ENCODE measurements around the gene DNAH9.

Gene DNAH9

GRCh38 chr17:11780621-11781020 is 182.4 kb downstream of the DNAH9 start:
- no peak for DNase-seq

DNA sequence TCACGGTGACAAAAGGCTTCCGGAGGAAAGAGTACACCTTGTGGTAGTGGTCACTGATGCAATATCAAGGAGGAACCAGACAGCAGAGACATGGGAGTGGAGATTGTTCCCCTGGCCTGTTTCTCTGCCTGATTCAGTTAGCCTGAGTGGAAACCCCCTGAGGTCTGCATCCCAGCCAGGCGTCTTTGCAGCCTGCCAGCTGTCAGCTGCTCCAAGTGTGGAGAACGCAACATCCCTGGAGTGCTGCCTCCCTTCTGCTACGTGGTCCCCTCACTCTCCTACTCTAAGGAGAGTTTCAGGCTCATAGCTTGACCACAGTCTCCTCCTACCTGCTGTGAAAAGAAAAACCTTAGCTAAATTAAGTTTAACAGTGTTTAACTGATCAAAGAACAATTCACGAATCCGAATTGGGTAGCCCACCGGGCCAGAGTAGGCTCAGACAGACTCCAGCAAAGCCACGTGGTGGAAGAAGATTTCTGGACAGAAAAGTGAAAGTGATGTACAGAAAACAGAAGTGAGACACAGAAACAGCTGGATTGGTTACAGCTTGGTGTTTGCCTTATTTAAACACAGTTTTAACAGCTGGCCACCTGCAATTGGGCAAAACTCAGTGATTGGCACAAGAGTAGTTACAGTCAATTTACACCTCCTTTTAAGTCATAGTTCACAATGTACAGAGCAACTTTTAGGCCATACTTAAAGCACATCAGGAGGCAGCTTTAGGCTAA is 188.6 kb downstream of the DNAH9 start:
- DNase-seq: no peak

DNA sequence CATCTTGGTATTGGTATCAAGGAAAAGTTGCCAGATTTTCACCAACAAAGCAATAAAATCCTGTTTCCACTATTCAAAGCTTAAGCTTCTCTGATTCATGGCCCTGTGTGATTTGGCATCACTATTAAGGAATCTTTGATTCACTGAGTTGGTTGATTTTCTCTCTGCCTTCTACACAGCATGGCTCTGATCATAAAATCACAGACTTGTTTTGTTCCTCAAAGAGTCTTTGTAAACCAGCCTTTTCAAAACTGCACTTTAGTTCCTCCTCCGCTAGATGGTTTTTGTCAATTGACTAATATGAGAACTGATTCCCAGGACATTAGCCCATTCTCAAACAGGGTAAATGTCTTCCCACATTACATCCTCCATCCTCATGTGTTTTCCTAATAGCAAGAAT is 197.6 kb downstream of the DNAH9 start:
- DNase-seq: no peak

GRCh38 chr17:11797803-11798202 is 199.5 kb downstream of the DNAH9 start:
- DNase-seq: no peak

GRCh38 chr17:11803231-11803969 is 205.1 kb downstream of the DNAH9 start:
- DNase-seq: no peak

DNA sequence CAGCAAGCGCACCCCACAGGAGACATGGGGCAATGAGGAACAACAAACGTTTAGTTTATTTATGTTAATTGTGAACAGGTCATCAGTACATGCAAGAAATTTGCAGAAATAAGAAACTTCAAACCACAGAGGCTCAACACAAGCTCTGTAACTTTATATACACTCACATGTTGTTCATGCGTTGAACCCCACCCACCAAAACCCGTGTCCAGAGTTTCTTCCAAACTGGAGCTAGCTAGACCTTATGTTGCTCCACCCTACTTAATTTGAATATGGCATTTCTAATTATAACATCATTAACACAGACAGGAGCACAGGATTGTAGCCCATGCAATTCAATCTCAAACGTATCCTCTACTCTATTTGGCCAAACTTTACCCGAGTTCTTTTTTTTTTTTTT is 206.9 kb downstream of the DNAH9 start:
- no peak for DNase-seq

DNA sequence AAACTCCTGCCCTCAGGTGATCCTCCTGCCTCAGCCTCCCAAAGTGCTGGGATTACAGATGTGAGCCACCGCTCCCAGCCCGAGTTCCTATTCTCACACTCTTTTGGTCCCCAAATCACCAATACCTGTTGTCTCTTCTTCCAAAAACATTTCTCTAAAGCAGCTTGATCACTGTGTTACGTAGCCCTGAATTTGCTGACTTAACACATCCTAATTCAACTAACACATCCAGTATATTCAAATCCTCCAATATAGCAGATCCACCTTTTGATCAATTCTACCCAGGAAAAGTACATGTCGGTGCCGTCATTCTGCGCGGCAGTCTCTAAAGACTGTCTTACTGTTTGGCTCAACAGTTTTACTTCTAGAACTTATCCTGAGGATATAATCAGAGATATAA is 207.7 kb downstream of the DNAH9 start:
- no peak for DNase-seq

DNA sequence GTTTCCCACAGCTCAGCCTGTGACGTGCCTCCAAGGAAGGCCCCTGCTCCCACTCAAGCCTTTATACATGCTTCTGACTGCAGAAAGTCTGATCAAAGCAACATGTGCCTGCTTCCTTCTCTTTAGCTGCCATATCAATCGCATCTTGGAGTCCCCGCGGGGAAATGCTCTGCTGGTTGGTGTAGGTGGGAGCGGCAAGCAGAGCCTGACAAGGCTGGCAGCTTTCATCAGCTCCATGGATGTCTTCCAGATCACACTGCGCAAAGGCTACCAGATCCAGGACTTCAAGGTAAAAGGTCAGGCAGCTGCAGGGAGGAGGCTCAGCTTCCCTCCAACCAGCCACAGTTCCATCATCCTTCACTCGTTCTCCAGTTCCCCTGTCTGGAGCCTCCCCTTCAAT is 209.3 kb downstream of the DNAH9 start:
- no peak for DNase-seq

DNA sequence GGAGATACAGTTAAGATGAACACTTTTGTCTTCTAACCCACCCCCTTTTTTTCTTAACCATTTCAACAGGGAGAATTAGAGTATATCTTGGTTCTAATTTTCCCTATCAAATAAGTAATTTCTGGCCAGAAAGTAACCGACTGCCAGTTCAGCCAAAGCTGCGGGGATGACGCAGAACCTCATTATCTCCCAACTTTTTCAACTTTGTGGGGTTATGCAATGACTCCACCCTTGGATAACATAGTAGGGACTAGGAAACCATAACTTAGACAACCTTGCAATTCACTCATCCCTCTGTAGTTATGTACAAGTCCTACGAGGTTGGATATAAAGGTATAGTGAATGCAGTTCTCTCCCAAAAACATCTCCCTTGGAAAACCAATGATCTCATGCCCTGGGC is 215.0 kb downstream of the DNAH9 start:
- DNase-seq: no peak

DNA sequence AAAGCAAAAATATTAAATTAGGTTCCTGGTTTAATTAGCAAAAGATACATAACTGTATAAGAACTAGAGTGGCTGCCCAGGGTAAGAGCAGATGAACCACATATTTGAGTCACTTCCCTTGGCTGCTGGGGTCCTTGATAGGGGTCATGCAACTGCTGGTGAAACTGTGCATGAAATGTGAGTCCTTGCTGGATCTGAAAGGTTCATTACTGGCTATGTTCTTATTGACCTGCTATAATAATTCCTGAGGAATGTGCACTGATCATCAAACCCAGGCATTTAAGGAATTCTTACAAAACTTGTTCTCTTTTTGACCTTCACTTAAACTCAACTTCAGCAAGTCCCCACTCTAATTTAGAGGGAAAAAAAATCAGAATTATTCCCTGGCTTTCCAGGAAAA is 215.6 kb downstream of the DNAH9 start:
- DNase-seq: no peak

GRCh38 chr17:11814655-11815262 is 216.5 kb downstream of the DNAH9 start:
- DNase-seq: no peak

- DNase-seq: no peak
Measured at GRCh38 chr17:11816409-11816808, 218.1 kb downstream of the DNAH9 start.

DNA sequence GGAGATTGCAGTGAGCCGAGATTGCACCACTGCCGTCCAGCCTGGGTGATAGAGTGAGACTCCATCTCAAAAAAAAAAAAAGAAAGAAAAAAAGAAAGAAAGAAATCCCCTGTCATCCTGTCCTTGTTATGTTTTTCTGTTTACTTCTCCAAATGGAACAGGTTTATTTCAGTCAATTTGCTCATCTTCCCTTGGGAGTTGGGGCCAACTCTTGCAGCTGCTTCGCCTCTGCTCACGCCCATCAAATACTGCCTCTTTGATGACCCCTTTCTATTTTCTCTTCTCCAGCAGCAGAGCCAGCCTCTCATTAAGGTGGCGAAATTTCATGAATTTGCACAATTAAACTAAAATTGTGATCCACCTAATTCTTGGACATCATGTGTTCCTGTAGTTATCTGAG is 225.6 kb downstream of the DNAH9 start:
- no peak for DNase-seq

DNA sequence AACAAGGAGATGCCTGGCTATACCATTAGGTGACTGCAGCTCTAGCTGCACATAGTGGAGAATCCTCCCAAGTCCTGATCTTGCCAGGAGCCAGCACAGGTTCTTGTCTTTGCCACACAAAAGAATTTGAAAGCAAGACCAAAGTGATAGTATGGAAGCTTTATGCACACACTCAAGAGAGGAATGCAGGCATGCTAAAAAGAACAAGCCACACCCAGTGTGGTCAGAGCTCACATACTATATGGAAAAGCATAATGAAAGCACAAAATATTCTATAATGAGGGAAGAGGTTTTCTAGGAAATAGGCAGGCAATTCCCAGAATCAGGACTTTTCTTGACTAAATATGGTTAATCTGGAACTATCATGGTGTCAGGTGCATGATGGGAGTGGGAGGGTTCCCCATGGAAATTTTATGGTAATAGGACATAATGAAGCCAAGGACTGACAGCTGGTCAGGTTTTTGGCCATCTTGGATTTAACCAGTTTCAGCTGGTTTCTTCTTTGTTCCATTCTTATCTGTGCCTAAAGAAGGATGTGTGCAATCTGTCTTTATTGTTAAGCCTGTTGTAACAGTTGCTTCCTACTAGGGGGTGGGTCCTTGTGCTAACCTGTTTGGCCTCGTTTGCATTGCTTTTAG is 227.4 kb downstream of the DNAH9 start:
- DNase-seq: no peak

GRCh38 chr17:11832401-11833137 is 234.3 kb downstream of the DNAH9 start:
- DNase-seq: no peak

DNA sequence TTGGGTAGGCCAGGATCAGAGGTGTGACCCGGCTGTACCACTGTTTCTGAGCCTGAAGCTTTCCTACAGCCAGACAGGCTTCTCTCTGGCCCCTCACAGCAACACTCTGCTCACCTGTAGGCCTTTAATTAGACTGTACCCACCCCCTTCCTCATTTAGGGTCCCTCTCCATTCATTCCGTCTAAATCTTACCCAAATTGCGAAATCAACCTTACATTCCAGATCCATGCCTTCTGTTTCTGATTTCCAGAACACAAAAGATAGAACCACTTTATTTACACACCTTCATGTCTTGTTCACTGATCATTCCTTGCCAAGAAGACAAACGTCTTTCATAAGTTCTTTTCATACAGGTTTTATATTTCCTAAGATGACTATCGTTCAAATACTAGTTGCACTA is 238.2 kb downstream of the DNAH9 start:
- no peak for DNase-seq

- DNase-seq: no peak
Measured at GRCh38 chr17:11840052-11840451, 241.8 kb downstream of the DNAH9 start.

DNA sequence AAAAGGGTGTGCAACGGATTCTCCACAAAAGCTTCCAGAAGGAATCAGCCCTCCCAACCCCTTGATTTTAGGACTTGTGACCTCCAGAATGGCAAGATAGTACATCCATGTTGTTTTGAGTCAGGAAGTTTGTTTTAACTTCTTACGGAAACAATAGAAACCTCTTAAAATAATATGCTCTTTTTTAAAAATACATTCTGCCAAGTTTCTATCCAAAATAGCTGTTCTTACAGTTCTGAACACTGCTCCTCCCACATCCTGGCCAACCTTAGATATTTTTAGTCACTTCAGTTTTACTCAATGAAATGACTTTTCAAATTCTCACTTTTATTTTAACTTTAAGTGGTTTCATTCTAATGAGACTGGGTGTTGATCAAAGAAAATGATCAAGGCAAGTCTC is 242.6 kb downstream of the DNAH9 start:
- DNase-seq: no peak

GRCh38 chr17:11848330-11848729 is 250.1 kb downstream of the DNAH9 start:
- no peak for DNase-seq

DNA sequence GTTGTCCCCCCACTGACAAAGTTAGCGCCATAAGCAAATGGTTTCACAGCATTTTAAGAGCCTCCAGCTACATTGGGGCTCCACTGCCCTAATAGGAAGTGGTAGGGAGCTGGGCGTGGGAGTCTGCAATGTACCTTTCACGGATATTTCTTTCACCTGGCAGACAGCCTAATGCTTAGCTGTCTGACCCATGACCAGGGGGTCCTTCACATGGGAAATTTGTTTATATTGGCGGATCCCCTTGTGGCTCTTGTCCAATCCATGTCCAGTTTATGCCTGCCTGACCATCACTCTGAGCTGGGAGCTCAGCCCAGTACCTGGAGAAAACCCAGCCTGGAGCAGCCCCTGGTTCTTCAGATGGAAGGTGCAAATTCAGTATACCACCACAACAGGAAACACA is 254.0 kb downstream of the DNAH9 start:
- DNase-seq: no peak

GRCh38 chr17:11852912-11853311 is 254.6 kb downstream of the DNAH9 start:
- no peak for DNase-seq

DNA sequence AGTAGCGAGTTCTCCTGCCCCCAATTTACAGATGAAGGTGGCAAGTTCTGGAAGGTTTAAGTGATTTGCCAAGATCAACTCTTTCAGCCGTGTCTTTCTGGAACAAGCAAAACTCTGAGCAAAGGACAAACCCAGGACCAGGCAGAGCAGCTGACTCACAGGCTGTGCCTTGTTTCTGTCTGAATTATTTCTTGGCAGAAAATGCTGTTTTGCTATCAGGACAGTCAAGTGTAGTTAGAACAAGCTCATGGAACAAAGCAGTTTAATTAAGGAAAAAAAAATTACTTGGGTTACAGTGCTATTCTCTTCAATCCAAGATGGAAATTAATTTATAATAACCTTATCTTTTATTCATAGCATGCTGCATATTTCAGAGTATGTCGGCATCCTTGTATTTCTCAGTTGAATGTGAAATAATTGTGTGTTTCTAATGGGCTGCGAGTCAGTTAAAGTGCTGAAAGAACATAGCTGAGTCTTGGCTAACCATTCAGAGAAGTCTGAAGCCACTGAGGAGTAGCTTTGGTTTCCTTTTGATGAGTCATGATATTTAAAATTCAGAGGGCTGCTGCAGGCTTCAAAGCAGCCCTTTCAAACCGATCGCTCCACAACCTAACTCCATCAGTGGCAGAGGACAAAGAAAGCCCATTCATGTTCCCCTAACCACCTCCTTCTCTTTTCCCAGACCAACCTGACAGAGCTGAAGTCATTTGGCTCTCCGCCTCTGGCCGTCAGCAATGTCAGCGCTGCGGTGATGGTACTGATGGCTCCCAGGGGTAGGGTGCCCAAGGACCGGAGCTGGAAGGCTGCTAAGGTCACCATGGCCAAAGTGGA is 255.3 kb downstream of the DNAH9 start:
- DNase-seq: no peak
